HepG2 (cell line): Measurements from ENCODE around the gene FUCA1. TPM values are rescaled to one million over a fixed set of nuclear protein-coding genes. Genes with fewer than 3 reads are reported as not detected.
A peak's percentile ranks its signal among the peaks of the same experiment; 100 is the strongest.

Experiments used
- ARID4A ChIP-seq: sonication (generic); formaldehyde crosslinking; IDR thresholded peaks from 2 replicates; pipeline ENCODE4 v1.5.0; 2020; ENCODE audit warnings: mild to moderate bottlenecking, missing genetic modification reagents, borderline replicate concordance
- CHD2 ChIP-seq: IDR thresholded peaks from 2 replicates; pipeline ENCODE4 v1.6.1; 2011; ENCODE audit warnings: low read depth, low read length, improper control_type of control experiment
- FOXO4 ChIP-seq: sonication (generic); formaldehyde crosslinking; conservative IDR thresholded peaks from 2 replicates; pipeline ENCODE4 v1.8.1; 2023; ENCODE audit warnings: missing genetic modification reagents
- HOXA9 ChIP-seq: sonication (generic); formaldehyde crosslinking; IDR thresholded peaks from 2 replicates; pipeline ENCODE4 v1.8.1; 2022; ENCODE audit warnings: missing genetic modification reagents, mild to moderate bottlenecking, moderate library complexity, borderline replicate concordance
- JDP2 ChIP-seq: sonication (generic); formaldehyde crosslinking; IDR thresholded peaks from 2 replicates; pipeline ENCODE4 v1.8.1; 2022; ENCODE audit warnings: missing genetic modification reagents, borderline replicate concordance
- KDM5A ChIP-seq: fragments of 200-600 bp; sonication (generic); IDR thresholded peaks from 2 replicates; pipeline ENCODE4 v1.7.0; 2018; ENCODE audit warnings: antibody characterized with exemption, mild to moderate bottlenecking, low read length, borderline replicate concordance
- MEIS2 ChIP-seq: sonication (generic); formaldehyde crosslinking; IDR thresholded peaks from 2 replicates; pipeline ENCODE4 v1.9.0; 2021; ENCODE audit warnings: mild to moderate bottlenecking, missing genetic modification reagents
- MTF2 ChIP-seq: sonication (generic); formaldehyde crosslinking; IDR thresholded peaks from 2 replicates; pipeline ENCODE4 v1.5.0; 2020; ENCODE audit warnings: missing genetic modification reagents, borderline replicate concordance
- MXD3 ChIP-seq: IDR thresholded peaks from 2 replicates; pipeline ENCODE4 v1.6.1; 2016; ENCODE audit warnings: mild to moderate bottlenecking, missing biosample characterization, missing genetic modification reagents
- NCOA2 ChIP-seq: sonication (generic); formaldehyde crosslinking; IDR thresholded peaks from 2 replicates; pipeline ENCODE4 v1.8.0; 2022; ENCODE audit warnings: inconsistent platforms
- NR2F6 ChIP-seq, 2 experiments: IDR thresholded peaks; 2 replicates each; pipeline ENCODE4 v1.6.1; 2016; ENCODE audit warnings: antibody characterized with exemption in 1 of 2, mild to moderate bottlenecking in 1 of 2
- NRL ChIP-seq: sonication (generic); formaldehyde crosslinking; IDR thresholded peaks from 2 replicates; pipeline ENCODE4 v1.5.0; 2020; ENCODE audit warnings: missing genetic modification reagents, mild to moderate bottlenecking, moderate library complexity, borderline replicate concordance
- POLR2AphosphoS2 ChIP-seq: IDR thresholded peaks from 2 replicates; pipeline ENCODE4 v1.6.1; 2011; ENCODE audit warnings: low read depth, low read length, improper control_type of control experiment
- SOX13 ChIP-seq, 3 experiments: fragments of 450-650 bp in 1 of 3; sonication (generic) in 1 of 3; formaldehyde crosslinking in 1 of 3; IDR thresholded peaks in 2 of 3; conservative IDR thresholded peaks in 1 of 3; 2 replicates each; pipeline versions ENCODE4 v1.5.0 to v1.6.1; 2016 to 2020; ENCODE audit warnings: antibody characterized with exemption in 1 of 3, mild to moderate bottlenecking in 1 of 3, missing compliant biosample characterization in 1 of 3, missing genetic modification reagents in 1 of 3, moderate library complexity in 1 of 3
- ZBTB34 ChIP-seq: sonication (generic); formaldehyde crosslinking; IDR thresholded peaks from 2 replicates; pipeline ENCODE4 v1.8.0; 2022; ENCODE audit warnings: mild to moderate bottlenecking, missing genetic modification reagents
- ZFP90 ChIP-seq: sonication (generic); formaldehyde crosslinking; IDR thresholded peaks from 2 replicates; pipeline ENCODE4 v1.8.0; 2022; ENCODE audit warnings: missing genetic modification reagents, mild to moderate bottlenecking, inconsistent platforms, borderline replicate concordance
- ZNF615 ChIP-seq: sonication (generic); formaldehyde crosslinking; IDR thresholded peaks from 2 replicates; pipeline ENCODE4 v1.5.0; 2020; ENCODE audit warnings: mild to moderate bottlenecking, missing genetic modification reagents, borderline replicate concordance
- ZNF704 ChIP-seq: sonication (generic); formaldehyde crosslinking; IDR thresholded peaks from 2 replicates; pipeline ENCODE4 v1.8.1; 2023; ENCODE audit warnings: mild to moderate bottlenecking, inconsistent platforms, moderate library complexity, missing genetic modification reagents, borderline replicate concordance
- ZNF839 ChIP-seq: sonication (generic); formaldehyde crosslinking; IDR thresholded peaks from 2 replicates; pipeline ENCODE4 v1.4.0; 2020; ENCODE audit warnings: missing genetic modification reagents, mild to moderate bottlenecking, borderline replicate concordance
- polyA plus RNA-seq, 8 experiments: library from polyadenylated mRNA; depleted of rRNA in 3 of 8; stranded (reverse) in 7 of 8; unstranded in 1 of 8; fragments of >200 nt; fragmentation: Illumina TruSeq in 4 of 8; extraction: Trizol in 4 of 8; gene quantifications; 2 replicates each; pipeline versions ENCODE4 v1.2.1 to v1.2.3, GENCODE V29; 2011 to 2016; ENCODE audit warnings: low read depth in 4 of 8, missing spikeins in 1 of 8, mixed read lengths in 1 of 8; ENCODE audit not compliant: insufficient read depth in 1 of 8
- total RNA-seq, 5 experiments: library from RNA; depleted of rRNA; stranded (reverse); fragments of >200 nt; fragmentation: Illumina TruSeq; extraction: Trizol; gene quantifications; 2 replicates each; pipeline ENCODE4 v1.2.3, GENCODE V29; 2016; ENCODE audit warnings: low read depth in 1 of 5

Gene FUCA1
- total and polyA plus RNA-seq, 2 of the 13 experiments (the other 11 are each of a cell fraction or from before 2014, with no cell fraction given), result 32.7 to 33.6 TPM

GRCh38 chr1:23825076-23825761 lies 42.9 kb downstream of the FUCA1 start, which contains the start of gene HMGCL (continued):
- 0 out of 2 replicates have a peak, but pooled peaks have one; percentile 31 for TF ChIP-seq ZNF839 (CRISPR knock-in tag)
- peak; percentile 89 for TF ChIP-seq KDM5A
- TF ChIP-seq POLR2AphosphoS2, result no peak
- no peak for TF ChIP-seq ZNF704
- TF ChIP-seq ARID4A (CRISPR knock-in tag), result peak; percentile 89
- peak; percentile 80; the same call in 1 of the 2 replicates for TF ChIP-seq MXD3 (CRISPR knock-in tag)
- no peak for TF ChIP-seq NR2F6 (IDR thresholded peaks at IDR 0.05)
- TF ChIP-seq NR2F6 (CRISPR knock-in tag; IDR thresholded peaks at IDR 0.05), result no peak; the same call in 1 of the 2 replicates
- TF ChIP-seq JDP2, result no peak
- no peak for TF ChIP-seq ZNF615 (CRISPR knock-in tag)
- TF ChIP-seq FOXO4 (CRISPR knock-in tag), result 0 out of 2 replicates have a peak, but pooled peaks have one; percentile 42
- TF ChIP-seq NCOA2 (CRISPR knock-in tag), result 0 out of 2 replicates have a peak, but pooled peaks have one; percentile 9
- peak; percentile 48; the same call in 1 of the 2 replicates for TF ChIP-seq MTF2 (CRISPR knock-in tag)
- TF ChIP-seq NRL (CRISPR knock-in tag), result peak; percentile 85; the same call in 1 of the 2 replicates
- TF ChIP-seq ZBTB34 (CRISPR knock-in tag), result no peak
- peak; percentile 93 for TF ChIP-seq MEIS2
- TF ChIP-seq ZFP90, result peak; percentile 24; the same call in 1 of the 2 replicates
- no peak for TF ChIP-seq HOXA9
- no peak for TF ChIP-seq SOX13 (IDR thresholded peaks at IDR 0.05)
- no peak; a peak in 2 of 4 replicates for TF ChIP-seq SOX13 (CRISPR knock-in tag; conservative IDR thresholded peaks at IDR 0.05 in 1 of 2, IDR thresholded peaks at IDR 0.05 in 1 of 2)
- TF ChIP-seq CHD2, result no peak
